H7 (cell line): Measurements from ENCODE around the gene RPA3. TPM values are rescaled to one million over a fixed set of nuclear protein-coding genes. Genes with fewer than 3 reads are reported as not detected.
A peak's percentile ranks its signal among the peaks of the same experiment; 100 is the strongest.

Experiments
- DNase-seq: peaks from one replicate; pipeline ENCODE4 v3.0.0; 2012
- H3K27me3 ChIP-seq: 2 replicates; pipeline ENCODE4 v1.6.0; 2011; ENCODE audit warnings: mild to moderate bottlenecking, low read length; ENCODE audit not compliant: control insufficient read depth, insufficient read depth
- H3K36me3 ChIP-seq: replicated peaks from 2 replicates; pipeline ENCODE4 v1.5.1; 2011; ENCODE audit warnings: low read length; ENCODE audit not compliant: control insufficient read depth, insufficient read depth
- H3K4me3 ChIP-seq: 2 replicates; pipeline ENCODE4 v1.5.1; 2011; ENCODE audit warnings: low read depth, mild to moderate bottlenecking, control low read depth, low read length, moderate library complexity; ENCODE audit not compliant: insufficient read depth
- total RNA-seq: library from RNA; depleted of rRNA; stranded (reverse); fragments of >200 nt; shearing (Covaris generic); gene quantifications from 2 replicates; pipeline ENCODE4 v1.2.3, GENCODE V29; 2014

RPA3 gene
- total RNA-seq, 1 experiment from 2014 or later = 59.9 TPM

GRCh38 chr7:7740037-7740355 is 21.6 kb upstream of the RPA3 start:
- Histone ChIP-seq H3K4me3 (no peak overlapping the region), H3K36me3 (no peaks in the 10 kb centered on the region), H3K27me3 (no peaks in the 10 kb centered on the region)
- DNase-seq = no peak

GRCh38 chr7:7739204-7740036 is 21.0 kb upstream of the RPA3 start:
- DNase-seq = no peak
- H3K4me3 ChIP-seq = no peak overlapping the region
- no peaks in the 10 kb centered on the region for H3K36me3 ChIP-seq
- no peaks in the 10 kb centered on the region for H3K27me3 ChIP-seq

- DNase-seq = no peak
- no peaks in the 10 kb centered on the region for H3K27me3 ChIP-seq
- no peak overlapping the region for H3K4me3 ChIP-seq
- H3K36me3 ChIP-seq = no peaks in the 10 kb centered on the region
These were observed 20.2 kb upstream of the RPA3 start for GRCh38 chr7:7738622-7739021.

GRCh38 chr7:7738177-7738576 is 19.8 kb upstream of the RPA3 start:
- DNase-seq = no peak
- no peaks in the 10 kb centered on the region for H3K36me3 ChIP-seq
- no peaks in the 10 kb centered on the region for H3K27me3 ChIP-seq
- no peak overlapping the region for H3K4me3 ChIP-seq

GRCh38 chr7:7737674-7738073 is 19.3 kb upstream of the RPA3 start:
- no peak overlapping the region for H3K4me3 ChIP-seq
- H3K36me3 ChIP-seq = no peaks in the 10 kb centered on the region
- no peak for DNase-seq
- H3K27me3 ChIP-seq = no peaks in the 10 kb centered on the region

- no peak overlapping the region for H3K4me3 ChIP-seq
- no peaks in the 10 kb centered on the region for H3K36me3 ChIP-seq
- peak; percentile 19 for DNase-seq
- H3K27me3 ChIP-seq = no peaks in the 10 kb centered on the region
These were observed 18.3 kb upstream of the RPA3 start for GRCh38 chr7:7736671-7737070.

- H3K27me3 ChIP-seq = no peaks in the 10 kb centered on the region
- no peak for DNase-seq
- H3K36me3 ChIP-seq = no peaks in the 10 kb centered on the region
- H3K4me3 ChIP-seq = no peak overlapping the region
These were observed 14.3 kb upstream of the RPA3 start for GRCh38 chr7:7732621-7733281.

GRCh38 chr7:7731732-7732131 is 13.3 kb upstream of the RPA3 start:
- Histone ChIP-seq H3K36me3 (no peaks in the 10 kb centered on the region), H3K27me3 (no peaks in the 10 kb centered on the region), H3K4me3 (no peak overlapping the region)
- DNase-seq = no peak

- DNase-seq = no peak
- no peaks in the 10 kb centered on the region for H3K27me3 ChIP-seq
- H3K4me3 ChIP-seq = no peak overlapping the region
- H3K36me3 ChIP-seq = no peaks in the 10 kb centered on the region
These were observed 2.6 kb upstream of the RPA3 start for GRCh38 chr7:7720750-7721621.

GRCh38 chr7:7720193-7720592 is 1.8 kb upstream of the RPA3 start:
- Histone ChIP-seq H3K36me3 (no peaks in the 10 kb centered on the region), H3K4me3 (no peak overlapping the region), H3K27me3 (no peaks in the 10 kb centered on the region)
- DNase-seq = no peak

- Histone ChIP-seq H3K36me3 (no peaks in the 10 kb centered on the region), H3K27me3 (no peaks in the 10 kb centered on the region), H3K4me3 (no peak overlapping the region)
- DNase-seq = no peak
These were observed 829 bp upstream of the RPA3 start for GRCh38 chr7:7719236-7719635.

- no peaks in the 10 kb centered on the region for H3K36me3 ChIP-seq
- DNase-seq = no peak
- no peaks in the 10 kb centered on the region for H3K27me3 ChIP-seq
- no peak overlapping the region for H3K4me3 ChIP-seq
These were observed 4.7 kb downstream of the RPA3 start for GRCh38 chr7:7713730-7714129.

GRCh38 chr7:7710469-7710868 is 7.9 kb downstream of the RPA3 start:
- no peaks in the 10 kb centered on the region for H3K36me3 ChIP-seq
- H3K27me3 ChIP-seq = no peaks in the 10 kb centered on the region
- H3K4me3 ChIP-seq = no peak overlapping the region
- no peak for DNase-seq

GRCh38 chr7:7709291-7709690 is 9.1 kb downstream of the RPA3 start:
- Histone ChIP-seq H3K36me3 (no peaks in the 10 kb centered on the region), H3K4me3 (no peak overlapping the region), H3K27me3 (no peaks in the 10 kb centered on the region)
- peak; percentile 19 for DNase-seq

- no peaks in the 10 kb centered on the region for H3K36me3 ChIP-seq
- no peaks in the 10 kb centered on the region for H3K27me3 ChIP-seq
- no peak overlapping the region for H3K4me3 ChIP-seq
- DNase-seq = no peak
These were observed 10.6 kb downstream of the RPA3 start for GRCh38 chr7:7707806-7708205.
